K562 (cell line): Measurements from ENCODE around the gene ZNF213. TPM values are rescaled to one million over a fixed set of nuclear protein-coding genes. Genes with fewer than 3 reads are reported as not detected.

ENCODE experiments used
- ATF7 ChIP-seq: fragments of 450-650 bp; IDR thresholded peaks from 2 replicates; pipeline ENCODE4 v1.7.1; 2014; ENCODE audit warnings: mild to moderate bottlenecking, moderate library complexity
- CHD2 ChIP-seq: IDR thresholded peaks from 2 replicates; pipeline ENCODE4 v1.6.1; 2011; ENCODE audit warnings: low read depth, low read length
- CREM ChIP-seq: IDR thresholded peaks from 2 replicates; pipeline ENCODE4 v1.6.1; 2014; ENCODE audit warnings: antibody characterized with exemption, low read depth
- CXXC5 ChIP-seq: fragments of 250-450 bp; sonication (Bioruptor Pico); IDR thresholded peaks from 2 replicates; pipeline ENCODE4 v1.8.0; 2022; ENCODE audit warnings: inconsistent platforms, mild to moderate bottlenecking, moderate library complexity
- ELK3 ChIP-seq: fragments of 450-650 bp; formaldehyde crosslinking; IDR thresholded peaks from 2 replicates; pipeline ENCODE4 v1.4.0; 2020; ENCODE audit warnings: mild to moderate bottlenecking
- EZH2 ChIP-seq: IDR thresholded peaks from 2 replicates; pipeline ENCODE4 v1.6.1; 2012; ENCODE audit warnings: low read depth, mild to moderate bottlenecking, inconsistent platforms, low read length, borderline replicate concordance
- FOXM1 ChIP-seq, 2 experiments: fragments of 450-650 bp in 1 of 2; sonication (generic) in 1 of 2; formaldehyde crosslinking in 1 of 2; IDR thresholded peaks; 2 replicates each; pipeline versions ENCODE4 v1.6.1 to v1.9.0; 2017 to 2022; ENCODE audit warnings: low read depth in 2 of 2, mild to moderate bottlenecking in 2 of 2, missing genetic modification reagents in 1 of 2, moderate library complexity in 1 of 2
- HLTF ChIP-seq: fragments of 450-650 bp; IDR thresholded peaks from 2 replicates; pipeline ENCODE4 v1.6.1; 2016
- HNRNPL ChIP-seq: fragments of 200-400 bp; formaldehyde crosslinking; IDR thresholded peaks from 2 replicates; pipeline ENCODE4 v1.6.1; 2017; ENCODE audit warnings: low read depth, mild to moderate bottlenecking, low read length
- KDM1A ChIP-seq, 2 experiments: fragments of 450-650 bp; IDR thresholded peaks; 2 replicates each; pipeline ENCODE4 v1.6.1; 2016; ENCODE audit warnings: mild to moderate bottlenecking in 2 of 2
- KLF16 ChIP-seq: IDR thresholded peaks from 2 replicates; pipeline ENCODE4 v1.6.1; 2016; ENCODE audit warnings: antibody characterized with exemption
- MAFG ChIP-seq: fragments of 450-650 bp; conservative IDR thresholded peaks from 2 replicates; pipeline ENCODE4 v1.6.1; 2016; ENCODE audit warnings: missing genetic modification characterization, missing compliant biosample characterization
- NFE2 ChIP-seq: IDR thresholded peaks from 2 replicates; pipeline ENCODE4 v1.6.1; 2014; ENCODE audit warnings: antibody characterized with exemption, low read depth
- PATZ1 ChIP-seq: fragments of 250-450 bp; sonication (Bioruptor Pico); IDR thresholded peaks from 2 replicates; pipeline ENCODE4 v1.5.0; 2020; ENCODE audit warnings: mild to moderate bottlenecking, borderline replicate concordance
- PHF8 ChIP-seq: fragments of 200-600 bp; sonication (generic); IDR thresholded peaks from 2 replicates; pipeline ENCODE4 v1.6.1; 2012; ENCODE audit warnings: mixed run types, mild to moderate bottlenecking, inconsistent platforms, low read length, moderate library complexity, borderline replicate concordance
- PYGO2 ChIP-seq: fragments of 450-650 bp; IDR thresholded peaks from 2 replicates; pipeline ENCODE4 v1.6.1; 2016; ENCODE audit warnings: mild to moderate bottlenecking, missing genetic modification characterization, moderate library complexity, missing compliant biosample characterization
- RB1 ChIP-seq: fragments of 450-650 bp; IDR thresholded peaks from 2 replicates; pipeline ENCODE4 v1.6.1; 2017; ENCODE audit warnings: low read depth, mild to moderate bottlenecking
- SIX5 ChIP-seq, 2 experiments: IDR thresholded peaks; 2 replicates each; pipeline ENCODE4 v1.6.1; 2011; ENCODE audit warnings: low read length in 2 of 2, borderline replicate concordance in 1 of 2, low read depth in 1 of 2, mild to moderate bottlenecking in 1 of 2, moderate library complexity in 1 of 2; ENCODE audit not compliant: insufficient read depth in 1 of 2
- SNIP1 ChIP-seq: fragments of 450-650 bp; IDR thresholded peaks from 2 replicates; pipeline ENCODE4 v1.7.1; 2017; ENCODE audit warnings: low read depth, mild to moderate bottlenecking
- ZNF165 ChIP-seq: fragments of 250-450 bp; sonication (Bioruptor Pico); IDR thresholded peaks from 2 replicates; pipeline ENCODE4 v1.4.0; 2020; ENCODE audit warnings: borderline replicate concordance
- ZNF24 ChIP-seq: fragments of 450-650 bp; IDR thresholded peaks from 2 replicates; pipeline ENCODE4 v1.6.1; 2016
- ZNF668 ChIP-seq: fragments of 250-450 bp; sonication (Bioruptor Pico); IDR thresholded peaks from 2 replicates; pipeline ENCODE4 v1.8.0; 2022; ENCODE audit warnings: mild to moderate bottlenecking, inconsistent platforms
- polyA plus RNA-seq, 8 experiments: library from polyadenylated mRNA; depleted of rRNA in 4 of 8; stranded (reverse) in 5 of 8; unstranded in 3 of 8; fragments of >200 nt; fragmentation: Nextera tagmentation in 2 of 8; fragmentation: Illumina TruSeq in 1 of 8; extraction: Ambion mirVana in 2 of 8; extraction: Trizol in 1 of 8; gene quantifications; 2 replicates each; pipeline versions ENCODE4 v1.2.1 to v1.2.3, GENCODE V29; 2011 to 2014; ENCODE audit warnings: inconsistent platforms in 1 of 8, missing spikeins in 1 of 8
- total RNA-seq, 7 experiments: library from RNA; depleted of rRNA in 6 of 7; stranded (reverse); fragments of >200 nt in 6 of 7; fragmentation: Illumina TruSeq in 2 of 7; extraction: Trizol in 2 of 7; gene quantifications; 2 replicates each; pipeline versions ENCODE4 v1.2.1 to v1.2.3, GENCODE V29; 2011 to 2021; ENCODE audit warnings: low replicate concordance in 1 of 7
- TF ChIP-seq, protein P1 (sequence below): fragments of 450-650 bp; conservative IDR thresholded peaks from 2 replicates; pipeline ENCODE4 v1.6.1; 2016; ENCODE audit warnings: missing genetic modification characterization, low read depth, mild to moderate bottlenecking, control low read depth, missing compliant biosample characterization
- TF ChIP-seq, protein P2 (sequence below): fragments of 450-650 bp; conservative IDR thresholded peaks from 2 replicates; pipeline ENCODE4 v1.6.1; 2016; ENCODE audit warnings: missing genetic modification characterization, low read depth, mild to moderate bottlenecking, missing compliant biosample characterization, moderate library complexity

ZNF213 gene
- total and polyA plus RNA-seq, 9 of the 15 experiments (the other 6 are each of a cell fraction or from before 2014, with no cell fraction given), result 0.49 to 10.0 (median 1.8) TPM

DNA sequence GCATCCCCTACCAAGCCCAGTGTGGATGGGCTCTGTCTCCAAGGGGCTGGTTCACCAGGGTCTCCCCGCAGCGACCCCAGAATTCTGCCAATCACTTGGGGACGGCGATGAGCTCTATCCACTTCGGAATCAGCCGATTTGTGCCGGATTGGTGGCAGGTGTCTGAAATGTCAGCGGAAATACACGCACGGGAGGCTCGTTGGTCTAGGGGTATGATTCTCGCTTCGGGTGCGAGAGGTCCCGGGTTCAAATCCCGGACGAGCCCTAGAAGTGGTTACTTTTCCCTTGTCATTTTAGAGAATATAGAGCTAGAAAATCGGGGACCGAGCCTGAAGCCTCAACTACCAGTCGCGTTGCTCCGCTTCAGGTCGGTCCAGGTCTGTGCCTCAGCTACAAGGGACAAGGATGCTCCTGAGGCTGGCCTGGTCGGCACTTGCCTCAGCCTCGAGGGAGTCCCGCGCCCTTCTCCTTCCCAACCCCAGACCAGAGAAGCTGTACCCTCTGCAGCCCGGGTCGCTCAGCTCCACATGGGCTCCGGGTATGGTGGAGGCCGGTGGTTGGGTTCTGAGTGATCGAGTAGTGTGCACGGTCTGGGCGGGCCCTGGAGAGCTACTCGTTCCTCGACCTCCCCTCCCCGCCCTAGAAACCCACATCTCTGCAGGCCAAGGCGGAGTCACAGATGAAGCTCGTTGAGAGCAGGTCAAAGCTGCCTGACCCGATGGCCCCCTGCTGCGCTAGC is 37.2 kb downstream of the ZNF213 start (continued):
- TF ChIP-seq PATZ1 (no peak), MAFG (no peak), KDM1A (IDR thresholded peaks at IDR 0.05) (0 out of 4 replicates have a peak, but pooled peaks have one; percentile 8 to 35), PHF8 (no peak), SIX5 (IDR thresholded peaks at IDR 0.05; ENCODE audit: borderline replicate concordance in 1 of 2, insufficient read depth in 1 of 2, low read depth in 1 of 2, low read length in 2 of 2) (no peak), ZNF24 (no peak; the same call in 1 of the 2 replicates), PYGO2 (no peak), FOXM1 (IDR thresholded peaks at IDR 0.05; ENCODE audit: low read depth) (no peak), FOXM1 (CRISPR knock-in tag; IDR thresholded peaks at IDR 0.05; ENCODE audit: low read depth) (no peak), ZNF165 (CRISPR knock-in tag) (no peak), ZNF668 (CRISPR knock-in tag) (no peak), ATF7 (0 out of 2 replicates have a peak, but pooled peaks have one; percentile 16), CREM (peak; percentile 53; the same call in 1 of the 2 replicates), KLF16 (no peak), EZH2 (no peak), HLTF (no peak), ELK3 (CRISPR knock-in tag) (no peak), RB1 (no peak), NFE2 (no peak), CXXC5 (peak; percentile 54), SNIP1 (no peak), CHD2 (no peak), HNRNPL (no peak)
- TF ChIP-seq, protein P1, sequence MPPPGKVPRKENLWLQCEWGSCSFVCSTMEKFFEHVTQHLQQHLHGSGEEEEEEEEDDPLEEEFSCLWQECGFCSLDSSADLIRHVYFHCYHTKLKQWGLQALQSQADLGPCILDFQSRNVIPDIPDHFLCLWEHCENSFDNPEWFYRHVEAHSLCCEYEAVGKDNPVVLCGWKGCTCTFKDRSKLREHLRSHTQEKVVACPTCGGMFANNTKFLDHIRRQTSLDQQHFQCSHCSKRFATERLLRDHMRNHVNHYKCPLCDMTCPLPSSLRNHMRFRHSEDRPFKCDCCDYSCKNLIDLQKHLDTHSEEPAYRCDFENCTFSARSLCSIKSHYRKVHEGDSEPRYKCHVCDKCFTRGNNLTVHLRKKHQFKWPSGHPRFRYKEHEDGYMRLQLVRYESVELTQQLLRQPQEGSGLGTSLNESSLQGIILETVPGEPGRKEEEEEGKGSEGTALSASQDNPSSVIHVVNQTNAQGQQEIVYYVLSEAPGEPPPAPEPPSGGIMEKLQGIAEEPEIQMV, result no peak
- TF ChIP-seq, protein P2, sequence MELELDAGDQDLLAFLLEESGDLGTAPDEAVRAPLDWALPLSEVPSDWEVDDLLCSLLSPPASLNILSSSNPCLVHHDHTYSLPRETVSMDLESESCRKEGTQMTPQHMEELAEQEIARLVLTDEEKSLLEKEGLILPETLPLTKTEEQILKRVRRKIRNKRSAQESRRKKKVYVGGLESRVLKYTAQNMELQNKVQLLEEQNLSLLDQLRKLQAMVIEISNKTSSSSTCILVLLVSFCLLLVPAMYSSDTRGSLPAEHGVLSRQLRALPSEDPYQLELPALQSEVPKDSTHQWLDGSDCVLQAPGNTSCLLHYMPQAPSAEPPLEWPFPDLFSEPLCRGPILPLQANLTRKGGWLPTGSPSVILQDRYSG, result no peak
